ENCODE results near the gene CGGBP1.

GRCh38 chr3:88093266-88093665 is 34.5 kb upstream of the CGGBP1 start:
- TF ChIP-seq POLR2A (IDR thresholded peaks at IDR 0.05) (no peak), CTCF (IDR thresholded peaks at IDR 0.05) (no peak), POLR2AphosphoS5 (IDR thresholded peaks at IDR 0.05) (no peak)
